B cell (primary cell): ENCODE measurements around the gene SLC44A1. TPM values are rescaled to one million over a fixed set of nuclear protein-coding genes. Genes with fewer than 3 reads are reported as not detected.

Experiments used
- ATAC-seq: fragments of 200-7000 bp; cut with Tn5 transposase; one replicate; pipeline ENCODE4 v1.10.0; 2021; ENCODE audit warnings: low read depth, mild to moderate bottlenecking, moderate number of reproducible peaks, moderate library complexity
- CTCF ChIA-PET: fragments of 350-600 bp; sonication (Branson Sonifier 250); formaldehyde crosslinking; loops from one replicate; lab custom pipeline; 2021; ENCODE audit warnings: antibody characterized with exemption, inconsistent platforms; lab: Charles Lee
- POLR2A ChIA-PET: fragments of 350-600 bp; sonication (Branson Sonifier 250); formaldehyde crosslinking; loops from one replicate; lab custom pipeline; 2021; ENCODE audit warnings: antibody characterized with exemption; lab: Charles Lee
- DNase-seq: peaks from one replicate; pipeline ENCODE4 v3.0.0; 2013
- H2AFZ ChIP-seq: 2 replicates; pipeline ENCODE4 v1.6.1; 2012; ENCODE audit warnings: mild to moderate bottlenecking, low read depth, low read length; ENCODE audit not compliant: insufficient read depth, poor library complexity, severe bottlenecking
- H3K27ac ChIP-seq, 2 donors: 1 replicate in 1 of 2; 2 replicates in 1 of 2; pipeline ENCODE4 v1.5.1; 2012 to 2013; ENCODE audit warnings: low read length in 2 of 2, mild to moderate bottlenecking in 2 of 2, moderate library complexity in 1 of 2
- H3K27me3 ChIP-seq, 4 experiments: fragments of 200-600 bp in 1 of 4; sonication (generic) in 1 of 4; replicated peaks in 1 of 4; 1 replicate in 2 of 4; 2 replicates in 2 of 4; pipeline versions ENCODE4 v1.6.1 to v1.7.0; 2013 to 2016; ENCODE audit warnings: low read length in 3 of 4, mild to moderate bottlenecking in 2 of 4, mixed read lengths in 1 of 4, moderate library complexity in 1 of 4; ENCODE audit not compliant: insufficient read depth in 4 of 4, control insufficient read depth in 3 of 4; ENCODE audit errors: control extremely low read depth in 1 of 4
- H3K36me3 ChIP-seq, 2 experiments: replicated peaks in 1 of 2; 1 replicate in 1 of 2; 2 replicates in 1 of 2; pipeline versions ENCODE4 v1.6.1 to v1.7.1; 2013; ENCODE audit warnings: low read length in 1 of 2; ENCODE audit not compliant: insufficient read depth in 2 of 2, control insufficient read depth in 1 of 2; ENCODE audit errors: control extremely low read depth in 1 of 2, extremely low read depth in 1 of 2
- H3K4me1 ChIP-seq, 2 donors: fragments of 200-600 bp in 1 of 2; sonication (generic) in 1 of 2; 1 replicate in 1 of 2; 2 replicates in 1 of 2; pipeline versions ENCODE4 v1.5.1 to v1.6.1; 2013 to 2017; ENCODE audit warnings: low read length in 2 of 2; ENCODE audit not compliant: control insufficient read depth in 2 of 2, insufficient read depth in 2 of 2
- H3K4me2 ChIP-seq: replicated peaks from 2 replicates; pipeline ENCODE3; 2012; ENCODE audit warnings: mild to moderate bottlenecking, low read depth, low read length; ENCODE audit not compliant: poor library complexity, severe bottlenecking
- H3K4me3 ChIP-seq, 5 experiments: fragments of 200-600 bp in 1 of 5; sonication (generic) in 1 of 5; 1 replicate in 3 of 5; 2 replicates in 2 of 5; pipeline versions ENCODE4 v1.5.1 to v1.7.0; 2011 to 2016; ENCODE audit warnings: low read length in 4 of 5, mild to moderate bottlenecking in 4 of 5, low read depth in 2 of 5, control low read depth in 1 of 5, moderate library complexity in 1 of 5; ENCODE audit not compliant: insufficient read depth in 1 of 5; ENCODE audit errors: control extremely low read depth in 1 of 5, extremely low read depth in 1 of 5
- H3K79me2 ChIP-seq: fragments of 200-600 bp; sonication (generic); one replicate; pipeline ENCODE4 v1.6.0; 2016; ENCODE audit warnings: low read length; ENCODE audit not compliant: control insufficient read depth, insufficient read depth
- H3K9ac ChIP-seq: fragments of 200-600 bp; sonication (generic); 2 replicates; pipeline ENCODE4 v1.6.1; 2017; ENCODE audit warnings: mild to moderate bottlenecking, low read length, moderate library complexity
- H3K9me3 ChIP-seq, 3 donors: one replicate each; pipeline versions ENCODE4 v1.6.1 to v1.7.1; 2013; ENCODE audit warnings: low read length in 2 of 3; ENCODE audit not compliant: control insufficient read depth in 2 of 3, insufficient read depth in 1 of 3; ENCODE audit errors: control extremely low read depth in 1 of 3
- H4K20me1 ChIP-seq: 2 replicates; pipeline ENCODE4 v1.6.0; 2012; ENCODE audit warnings: mild to moderate bottlenecking, low read length; ENCODE audit not compliant: insufficient read depth, control insufficient read depth, poor library complexity, severe bottlenecking
- H3K27ac Mint-ChIP-seq: one replicate; pipeline ENCODE4 v1.8.0; 2021; ENCODE audit warnings: mixed read lengths
- H3K27me3 Mint-ChIP-seq: one replicate; pipeline ENCODE4 v1.8.0; 2021; ENCODE audit warnings: mixed read lengths
- H3K4me1 Mint-ChIP-seq: one replicate; pipeline ENCODE4 v1.8.0; 2021; ENCODE audit warnings: mixed read lengths
- H3K4me3 Mint-ChIP-seq: one replicate; pipeline ENCODE4 v1.8.0; 2021; ENCODE audit warnings: mixed read lengths
- H3K9me3 Mint-ChIP-seq: one replicate; pipeline ENCODE4 v1.8.0; 2022; ENCODE audit warnings: mixed read lengths; ENCODE audit not compliant: insufficient read depth
- CTCF ChIP-seq: fragments of 200-600 bp; IDR thresholded peaks from one replicate; pipeline ENCODE4 v1.8.0; 2022; ENCODE audit warnings: antibody characterized with exemption, mild to moderate bottlenecking
- EZH2 ChIP-seq: IDR thresholded peaks from 2 replicates; pipeline ENCODE4 v1.6.1; 2012; ENCODE audit warnings: borderline replicate concordance, low read depth, mild to moderate bottlenecking, moderate library complexity, low read length; ENCODE audit not compliant: insufficient read depth, poor library complexity, severe bottlenecking
- WGBS: methylation state at CpG from one replicate; pipeline ENCODE4 v1.1.5; 2013; ENCODE audit warnings: missing lambda C conversion rate; ENCODE audit not compliant: insufficient coverage; 5-methylcytosine and 5-hydroxymethylcytosine counted together
- intact Hi-C: fragments of 100-400 bp; cut with micrococcal nuclease; formaldehyde crosslinking; loops from one replicate; pipeline ENCODE4 v1.10.0; 2022
- polyA plus RNA-seq: library from polyadenylated mRNA; depleted of rRNA; stranded (reverse); fragments of >200 nt; gene quantifications from 2 replicates; pipeline ENCODE4 v1.2.3, GENCODE V29; 2012
- total RNA-seq, 2 donors: library from RNA; stranded (reverse); fragments of 120-200 nt in 1 of 2; gene quantifications; 1 replicate in 1 of 2; 2 replicates in 1 of 2; pipeline versions ENCODE4 v1.2.3 to v1.2.4, GENCODE V29; 2013 to 2022

Gene SLC44A1
- total and polyA plus RNA-seq, 2 donors (not counting 1 experiment from before 2014, with no cell fraction given): 2.2 to 17.7 TPM

- DNase-seq (no peak), ATAC-seq (no peak)
- no peak overlapping the region for H3K4me3 ChIP-seq
- peaks cover 12% of the 10 kb centered on the region for H3K79me2 ChIP-seq
- no peak overlapping the region for H3K4me3 Mint-ChIP-seq
- H3K36me3 ChIP-seq: no peaks in the 10 kb centered on the region
- H3K4me1 Mint-ChIP-seq: no peaks in the 10 kb centered on the region
- ChIA-PET POLR2A (no interaction called here), CTCF (interaction anchor here (1.1 to 1.7 kb wide), 3 partner anchors 11 to 711 kb away, joined by 3 to 5 read pairs (median 3); no protein-coding TSS in a partner anchor)
- intact Hi-C loops: no loop called here
- H3K27me3 ChIP-seq: no peaks in the 10 kb centered on the region
- peaks cover 0 to 13% (median 9%) of the 10 kb centered on the region in 3 donors for H3K9me3 ChIP-seq
- no peaks in the 10 kb centered on the region for H4K20me1 ChIP-seq
- no peak overlapping the region for H2AFZ ChIP-seq
- whole genome bisulfite sequencing: 86% methylated on average over 1 of the region's 2 CpGs
- H3K4me1 ChIP-seq: no peaks in the 10 kb centered on the region
- peaks cover 8% of the 10 kb centered on the region for H3K9me3 Mint-ChIP-seq
- no peak overlapping the region for H3K27ac ChIP-seq
- no peak for TF ChIP-seq EZH2
- no peak for TF ChIP-seq CTCF
- no peak overlapping the region for H3K4me2 ChIP-seq
- H3K27me3 Mint-ChIP-seq: no peaks in the 10 kb centered on the region
- H3K9ac ChIP-seq: no peak overlapping the region
- no peak overlapping the region for H3K27ac Mint-ChIP-seq
Measured at GRCh38 chr9:105455836-105456475, 211.5 kb downstream of the SLC44A1 start.

GRCh38 chr9:105457560-105458294 lies 213.3 kb downstream of the SLC44A1 start:
- DNase-seq: no peak
- no peaks in the 10 kb centered on the region for H3K4me1 Mint-ChIP-seq
- WGBS: 97% methylated on average over 15 of the region's 15 CpGs
- POLR2A ChIA-PET: no interaction called here
- H3K9ac ChIP-seq: no peak overlapping the region
- CTCF ChIA-PET: interaction anchor here (1.7 kb wide), 1 partner anchor 42 kb away, joined by 5 read pairs; no protein-coding TSS in a partner anchor
- no peaks in the 10 kb centered on the region for H3K36me3 ChIP-seq
- H4K20me1 ChIP-seq: no peaks in the 10 kb centered on the region
- H3K27me3 Mint-ChIP-seq: no peaks in the 10 kb centered on the region
- peaks cover 12% of the 10 kb centered on the region for H3K79me2 ChIP-seq
- no peak overlapping the region for H3K4me2 ChIP-seq
- no peaks in the 10 kb centered on the region for H3K27me3 ChIP-seq
- H3K9me3 ChIP-seq: peaks cover 0 to 13% (median 9%) of the 10 kb centered on the region in 3 donors
- no peak overlapping the region for H2AFZ ChIP-seq
- no peak overlapping the region for H3K4me3 ChIP-seq
- no peaks in the 10 kb centered on the region for H3K4me1 ChIP-seq
- ATAC-seq: no peak
- peaks cover 8% of the 10 kb centered on the region for H3K9me3 Mint-ChIP-seq
- no peak overlapping the region for H3K27ac Mint-ChIP-seq
- H3K27ac ChIP-seq: no peak overlapping the region
- no peak overlapping the region for H3K4me3 Mint-ChIP-seq
- TF ChIP-seq CTCF (no peak), EZH2 (no peak)
- intact Hi-C loops: no loop called here
